ENCODE results near the gene PGAM1.
"Not testable (repeated sequence)": the region's sequence is repeated elsewhere in the genome, so short reads cannot be mapped to it uniquely, and the experiment has no call there.

PGAM1 gene

DNA sequence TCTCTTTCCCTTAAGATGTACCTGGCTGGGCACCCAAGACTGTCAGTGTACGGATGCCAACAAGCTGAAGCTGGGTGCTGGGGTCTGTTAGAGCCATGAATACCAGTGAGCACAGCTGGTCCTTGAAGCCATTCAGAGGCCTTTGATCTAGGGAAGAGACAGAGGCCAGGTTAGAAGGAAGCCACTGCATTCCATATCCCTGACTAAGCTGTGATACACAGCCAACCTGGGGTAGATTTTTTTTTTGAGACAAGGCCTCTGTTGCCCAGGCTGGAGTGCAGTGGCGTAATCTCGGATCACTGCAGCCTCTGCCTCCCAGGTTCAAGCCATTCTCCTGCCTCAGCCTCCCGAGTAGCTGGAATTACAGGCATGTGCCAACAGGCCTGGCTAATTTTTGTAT, 40.8 kb downstream of the PGAM1 start:
- Histone ChIP-seq H3K27me3 (ENCODE audit: control insufficient read depth, insufficient read depth, low read length) (no peaks in the 10 kb centered on the region), H3K4me3 (ENCODE audit: low read length) (no peak overlapping the region), H3K4me1 (ENCODE audit: control insufficient read depth, insufficient read depth, low read length) (no peaks in the 10 kb centered on the region), H3K36me3 (ENCODE audit: control insufficient read depth, insufficient read depth, low read length) (peaks cover 54% of the 10 kb centered on the region), H3K9ac (ENCODE audit: low read length) (no peak overlapping the region), H3K27ac (ENCODE audit: low read depth, low read length) (no peak overlapping the region)

DNA sequence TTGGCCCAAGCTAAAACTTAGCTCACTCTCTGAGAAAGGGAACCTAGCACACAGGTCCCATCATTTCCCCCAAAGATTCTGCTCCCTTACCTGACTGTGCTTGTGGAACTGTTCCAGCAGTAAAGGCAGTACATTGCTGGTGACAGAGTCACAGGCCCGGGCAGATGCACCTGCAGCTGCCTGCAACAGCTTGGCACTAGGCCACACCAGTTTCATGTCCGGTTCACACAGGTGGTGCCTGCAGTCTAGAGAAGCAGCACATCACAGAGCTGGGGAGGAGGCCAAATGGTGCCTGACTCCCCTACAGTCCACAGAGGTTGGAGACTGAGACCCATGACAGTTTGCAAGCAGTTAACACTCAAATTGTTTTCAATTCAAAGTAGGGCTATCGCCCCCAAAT, 42.2 kb downstream of the PGAM1 start:
- H3K36me3 ChIP-seq (ENCODE audit: control insufficient read depth, insufficient read depth, low read length), result peaks cover 50% of the 10 kb centered on the region
- H3K4me1 ChIP-seq (ENCODE audit: control insufficient read depth, insufficient read depth, low read length), result no peaks in the 10 kb centered on the region
- no peak overlapping the region for H3K9ac ChIP-seq (ENCODE audit: low read length)
- no peak overlapping the region for H3K4me3 ChIP-seq (ENCODE audit: low read length)
- H3K27me3 ChIP-seq (ENCODE audit: control insufficient read depth, insufficient read depth, low read length), result no peaks in the 10 kb centered on the region
- no peak overlapping the region for H3K27ac ChIP-seq (ENCODE audit: low read depth, low read length)

- not testable (repeated sequence) for H3K4me1 ChIP-seq (ENCODE audit: control insufficient read depth, insufficient read depth, low read length); H3K9ac ChIP-seq (ENCODE audit: low read length); H3K27ac ChIP-seq (ENCODE audit: low read depth, low read length); H3K4me3 ChIP-seq (ENCODE audit: low read length); H3K27me3 ChIP-seq (ENCODE audit: control insufficient read depth, insufficient read depth, low read length)
- peaks cover 50% of the 10 kb centered on the region for H3K36me3 ChIP-seq (ENCODE audit: control insufficient read depth, insufficient read depth, low read length)
These were observed 42.8 kb downstream of the PGAM1 start for GRCh38 chr10:97468781-97469180.

DNA sequence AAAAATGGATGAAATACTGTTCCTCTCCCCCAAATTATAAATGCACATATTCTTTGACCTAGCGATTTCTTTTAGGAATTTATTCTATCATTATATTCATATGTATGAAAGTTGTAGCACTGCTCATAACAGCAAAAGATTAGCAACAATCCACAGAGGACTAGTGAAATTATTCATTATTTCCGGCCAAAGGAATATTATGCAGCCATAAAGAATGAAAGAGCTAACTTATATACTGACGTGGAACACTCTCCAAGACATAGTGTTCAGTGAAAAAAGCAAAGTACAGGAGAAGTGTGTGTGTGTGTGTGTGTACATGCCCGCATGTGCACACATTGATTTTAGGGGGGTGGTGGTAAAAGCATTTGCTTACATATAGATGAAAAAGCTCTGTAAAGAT, 48.9 kb downstream of the PGAM1 start:
- H3K27me3 ChIP-seq (ENCODE audit: control insufficient read depth, insufficient read depth, low read length), result no peaks in the 10 kb centered on the region
- H3K36me3 ChIP-seq (ENCODE audit: control insufficient read depth, insufficient read depth, low read length), result peaks cover 41% of the 10 kb centered on the region
- H3K9ac ChIP-seq (ENCODE audit: low read length), result no peak overlapping the region
- H3K27ac ChIP-seq (ENCODE audit: low read depth, low read length), result no peak overlapping the region
- no peaks in the 10 kb centered on the region for H3K4me1 ChIP-seq (ENCODE audit: control insufficient read depth, insufficient read depth, low read length)
- no peak overlapping the region for H3K4me3 ChIP-seq (ENCODE audit: low read length)

DNA sequence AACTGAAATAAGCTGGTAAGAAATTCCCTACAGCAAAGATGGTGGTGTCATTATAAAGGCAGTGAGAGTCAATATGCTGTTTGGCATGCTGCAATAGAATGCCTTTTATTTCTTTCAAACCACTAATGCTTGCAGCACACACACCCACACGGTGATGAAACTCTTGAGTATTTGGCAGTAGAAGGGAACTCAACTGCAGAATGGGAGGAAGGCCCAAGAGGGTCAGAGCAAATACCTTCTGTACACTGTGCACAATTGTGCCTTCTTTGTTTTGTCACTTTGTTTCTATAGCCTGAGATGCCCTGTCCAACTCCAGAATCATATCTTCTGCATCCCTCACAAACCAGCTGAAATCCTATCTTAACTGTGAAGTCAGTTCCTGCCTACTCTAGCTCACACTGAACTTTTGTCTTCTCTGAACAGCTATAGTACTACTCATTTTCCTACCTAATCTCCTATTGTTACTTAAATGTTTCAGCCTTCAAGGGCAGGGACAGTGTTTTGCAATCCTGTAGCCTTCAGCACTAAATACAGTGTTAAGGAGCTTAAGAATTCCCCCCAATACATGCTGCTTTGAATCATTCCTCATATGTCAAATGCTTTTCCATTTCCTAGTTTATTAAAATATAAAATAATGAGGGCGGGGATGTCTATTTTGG, 50.1 kb downstream of the PGAM1 start:
- Histone ChIP-seq H3K27me3 (ENCODE audit: control insufficient read depth, insufficient read depth, low read length) (no peaks in the 10 kb centered on the region), H3K9ac (ENCODE audit: low read length) (no peak overlapping the region), H3K27ac (ENCODE audit: low read depth, low read length) (no peak overlapping the region), H3K4me1 (ENCODE audit: control insufficient read depth, insufficient read depth, low read length) (no peaks in the 10 kb centered on the region), H3K4me3 (ENCODE audit: low read length) (no peak overlapping the region), H3K36me3 (ENCODE audit: control insufficient read depth, insufficient read depth, low read length) (peaks cover 32% of the 10 kb centered on the region)

DNA sequence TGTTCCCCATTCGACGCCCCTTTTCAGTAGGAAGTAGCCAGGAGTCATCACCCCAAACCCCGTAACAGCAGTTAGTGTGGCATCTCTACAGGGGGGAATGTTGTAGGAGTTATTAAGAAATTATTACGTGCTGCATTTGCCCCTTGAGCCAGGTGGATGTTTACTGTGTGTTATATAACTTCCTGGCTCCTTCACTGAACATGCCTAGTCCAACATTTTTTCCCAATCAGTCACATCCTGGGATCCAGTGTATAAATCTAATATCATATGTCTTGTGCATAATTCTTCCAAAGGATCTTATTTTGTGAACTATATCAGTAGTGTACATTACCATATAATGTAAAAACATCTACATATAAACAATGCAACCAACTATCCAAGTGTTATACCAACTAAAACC, 53.4 kb downstream of the PGAM1 start:
- H3K4me3 ChIP-seq (ENCODE audit: low read length); H3K27ac ChIP-seq (ENCODE audit: low read depth, low read length): not testable (repeated sequence)
- H3K36me3 ChIP-seq (ENCODE audit: control insufficient read depth, insufficient read depth, low read length), result peaks cover 26% of the 10 kb centered on the region

GRCh38 chr10:97479939-97480338, 53.9 kb downstream of the PGAM1 start:
- H3K4me3 ChIP-seq (ENCODE audit: low read length), result no peak overlapping the region
- no peak overlapping the region for H3K9ac ChIP-seq (ENCODE audit: low read length)
- H3K4me1 ChIP-seq (ENCODE audit: control insufficient read depth, insufficient read depth, low read length), result no peaks in the 10 kb centered on the region
- no peak overlapping the region for H3K27ac ChIP-seq (ENCODE audit: low read depth, low read length)
- H3K36me3 ChIP-seq (ENCODE audit: control insufficient read depth, insufficient read depth, low read length), result peaks cover 26% of the 10 kb centered on the region
- H3K27me3 ChIP-seq (ENCODE audit: control insufficient read depth, insufficient read depth, low read length), result no peaks in the 10 kb centered on the region

More for the DNA sequence above, 53.4 kb downstream of the PGAM1 start:
- not testable (repeated sequence) for H3K27me3 ChIP-seq (ENCODE audit: control insufficient read depth, insufficient read depth, low read length); H3K4me1 ChIP-seq (ENCODE audit: control insufficient read depth, insufficient read depth, low read length); H3K9ac ChIP-seq (ENCODE audit: low read length)

- Histone ChIP-seq H3K4me3 (ENCODE audit: low read length) (no peak overlapping the region), H3K4me1 (ENCODE audit: control insufficient read depth, insufficient read depth, low read length) (no peaks in the 10 kb centered on the region), H3K27ac (ENCODE audit: low read depth, low read length) (no peak overlapping the region), H3K27me3 (ENCODE audit: control insufficient read depth, insufficient read depth, low read length) (no peaks in the 10 kb centered on the region), H3K36me3 (ENCODE audit: control insufficient read depth, insufficient read depth, low read length) (peaks cover 24% of the 10 kb centered on the region), H3K9ac (ENCODE audit: low read length) (no peak overlapping the region)
These were observed 55.1 kb downstream of the PGAM1 start for GRCh38 chr10:97481071-97481470.

- Histone ChIP-seq H3K27me3 (ENCODE audit: control insufficient read depth, insufficient read depth, low read length) (no peaks in the 10 kb centered on the region), H3K27ac (ENCODE audit: low read depth, low read length) (no peak overlapping the region), H3K4me3 (ENCODE audit: low read length) (no peak overlapping the region), H3K36me3 (ENCODE audit: control insufficient read depth, insufficient read depth, low read length) (peaks cover 12% of the 10 kb centered on the region), H3K9ac (ENCODE audit: low read length) (no peak overlapping the region), H3K4me1 (ENCODE audit: control insufficient read depth, insufficient read depth, low read length) (no peaks in the 10 kb centered on the region)
These were observed 56.4 kb downstream of the PGAM1 start for GRCh38 chr10:97482381-97482780.

All from rectal smooth muscle tissue (tissue), 1 donor.